ENCODE results near the gene SMURF1.
A peak's percentile ranks its signal among the peaks of the same experiment; 100 is the strongest.

SMURF1 gene

DNA sequence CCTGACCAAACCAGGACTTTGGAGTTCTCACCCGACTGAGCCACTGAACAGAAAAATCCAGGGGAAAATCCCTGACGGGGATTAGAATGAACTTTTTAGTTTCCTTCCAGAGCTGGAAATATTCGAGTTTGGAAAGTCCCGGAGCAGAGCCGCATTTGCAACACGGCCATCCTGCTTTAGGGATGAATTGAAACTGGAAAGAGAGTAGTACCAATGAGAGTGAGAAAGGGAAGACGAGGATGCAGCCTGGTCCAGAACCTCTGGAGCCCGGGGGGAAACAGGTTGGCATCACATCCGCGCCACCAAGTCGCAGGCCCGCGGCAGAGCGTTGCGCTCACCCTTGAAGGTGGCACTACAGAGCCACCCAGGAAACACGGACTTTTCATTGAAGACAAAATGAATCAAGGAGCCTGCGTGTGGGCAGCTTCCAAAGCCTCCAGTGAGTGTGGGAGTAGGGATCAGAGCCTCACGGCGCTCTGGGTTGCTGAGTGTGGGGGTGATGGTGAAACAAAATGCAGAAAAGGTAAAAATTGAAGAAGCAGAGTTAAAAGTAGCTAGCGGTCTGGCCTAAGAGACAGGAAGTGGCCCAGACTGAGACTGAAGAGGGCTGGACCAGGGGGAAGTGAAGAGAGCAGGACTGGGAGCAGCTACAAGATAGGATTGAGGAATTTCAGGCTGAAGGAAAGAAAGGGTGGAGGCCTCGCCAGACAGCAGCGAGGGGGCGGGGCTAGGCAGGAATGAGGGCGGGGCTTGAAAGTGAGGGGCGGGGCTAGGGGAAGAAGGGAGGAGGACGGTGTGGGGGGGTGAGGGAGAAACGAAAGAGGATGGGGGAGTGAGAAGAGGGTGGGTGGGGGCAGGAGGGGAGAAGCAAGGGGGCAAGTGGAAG is 1.8 kb downstream of the SMURF1 start:
- DNase-seq, result peak; percentile 61 to 78 (median 71)

DNA sequence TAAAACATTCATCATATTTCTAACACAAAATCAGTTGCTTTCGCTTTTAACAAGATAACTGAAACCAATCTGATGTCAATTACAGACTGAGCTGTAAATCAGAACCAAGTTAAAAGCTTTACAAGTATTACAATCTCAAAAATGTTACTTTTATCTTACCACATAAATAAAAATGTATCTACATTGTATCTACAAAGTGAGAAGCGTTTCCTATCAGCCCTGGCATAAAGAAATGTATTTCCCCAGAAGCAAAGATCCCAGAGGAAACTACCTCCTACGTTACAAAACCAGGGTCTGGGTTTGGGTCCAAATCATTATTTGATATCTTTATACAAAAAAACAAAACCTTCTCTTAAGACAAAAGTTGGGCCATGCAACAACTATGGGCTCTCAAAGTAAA is 2.6 kb downstream of the SMURF1 start:
- DNase-seq, result peak in 3 of 6 experiments; percentile 39 to 55 (median 47)

GRCh38 chr7:99140813-99141212 is 3.1 kb downstream of the SMURF1 start:
- DNase-seq, result no peak

DNA sequence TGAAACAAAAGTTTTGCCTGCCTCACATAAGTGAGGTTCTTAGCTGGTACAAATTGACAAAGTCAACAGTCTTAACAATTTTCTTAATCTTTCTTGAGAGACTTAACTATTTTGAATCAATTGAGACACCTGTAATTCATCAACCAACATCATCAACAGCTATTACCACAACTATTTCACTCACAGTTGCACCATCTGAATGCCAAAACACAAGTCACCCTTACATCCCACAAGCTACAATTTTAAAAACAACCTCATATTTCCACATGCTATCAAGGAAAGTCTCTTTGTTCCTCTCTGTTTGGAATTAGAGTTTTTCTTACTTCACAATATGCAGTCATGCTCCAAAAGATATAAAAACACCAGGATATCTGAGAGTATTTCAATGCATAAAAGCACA is 4.9 kb downstream of the SMURF1 start:
- DNase-seq, result no peak

- DNase-seq, result no peak
Observed at GRCh38 chr7:99137411-99138180, 6.3 kb downstream of the SMURF1 start.

- DNase-seq, result no peak
Observed at GRCh38 chr7:99135938-99136337, 8.0 kb downstream of the SMURF1 start.

DNA sequence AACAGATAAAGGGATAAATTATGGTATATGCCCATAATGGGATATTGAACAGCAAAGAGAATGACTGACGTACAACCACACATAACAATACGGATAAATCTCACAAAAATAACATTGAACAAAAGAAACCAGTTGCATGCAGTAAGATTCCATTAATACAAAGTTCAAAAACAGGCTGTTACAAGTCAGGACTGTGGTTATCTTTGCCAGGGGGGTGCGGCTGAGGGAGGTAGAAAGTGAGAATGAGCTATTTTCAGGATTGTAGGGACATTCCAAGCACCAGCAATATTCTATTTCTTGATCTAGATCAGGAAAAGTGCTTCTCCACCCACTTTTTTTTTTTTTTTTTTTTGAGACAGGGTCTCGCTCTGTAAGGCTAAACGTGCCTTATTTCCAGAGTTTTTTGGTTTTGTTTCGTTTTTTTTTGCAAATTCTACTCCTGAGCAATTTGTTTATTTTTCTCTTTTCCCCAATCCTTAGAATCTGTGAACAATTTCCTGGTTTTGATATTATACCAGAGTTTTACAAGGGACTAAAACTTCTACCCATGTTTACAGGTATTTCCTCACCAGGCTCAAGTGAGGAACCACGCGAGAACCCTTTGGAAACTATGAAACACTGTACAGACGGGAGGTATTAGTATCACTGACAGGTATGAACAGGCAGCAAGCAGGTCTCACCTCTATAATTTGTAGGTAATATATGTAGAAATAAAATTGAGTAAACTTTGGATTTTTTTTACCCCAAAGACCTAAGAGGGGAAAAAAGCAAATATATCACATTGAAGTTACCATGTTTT is 9.9 kb downstream of the SMURF1 start:
- no peak for DNase-seq

DNA sequence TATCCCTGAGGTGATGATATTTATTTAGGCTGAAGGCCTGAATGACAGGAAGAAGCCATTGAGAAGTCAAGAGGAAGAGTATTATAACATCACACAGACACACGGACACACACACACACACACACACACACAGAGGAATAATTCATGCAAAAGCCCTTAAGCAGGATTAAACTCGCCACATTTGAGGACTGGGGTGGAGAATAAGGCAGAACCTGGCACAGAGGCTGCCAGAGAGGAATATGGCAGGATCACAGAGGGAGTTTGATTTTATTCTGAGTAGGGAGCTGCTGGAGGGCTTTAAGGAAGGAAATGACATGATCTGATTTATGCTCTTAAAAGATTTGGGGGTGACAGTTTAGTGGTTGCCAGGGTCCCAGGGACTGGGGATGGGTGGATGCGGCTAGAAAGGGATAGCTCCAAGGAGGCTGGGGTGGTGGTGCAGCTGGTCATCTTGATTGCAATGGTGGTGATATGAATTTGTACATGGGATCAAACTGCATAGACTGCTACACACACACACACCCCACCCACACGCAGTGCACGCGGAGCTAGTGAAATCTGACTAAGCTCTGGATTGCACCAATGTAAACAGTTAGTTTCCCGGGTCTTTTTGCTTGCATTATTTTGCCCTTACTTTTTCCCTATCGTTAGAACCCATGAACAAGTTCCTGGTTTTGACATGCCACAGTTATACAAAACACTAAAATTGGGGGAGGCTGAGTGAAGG is 11.2 kb downstream of the SMURF1 start:
- DNase-seq, result no peak

GRCh38 chr7:99131290-99131689 is 12.6 kb downstream of the SMURF1 start:
- no peak for DNase-seq

DNA sequence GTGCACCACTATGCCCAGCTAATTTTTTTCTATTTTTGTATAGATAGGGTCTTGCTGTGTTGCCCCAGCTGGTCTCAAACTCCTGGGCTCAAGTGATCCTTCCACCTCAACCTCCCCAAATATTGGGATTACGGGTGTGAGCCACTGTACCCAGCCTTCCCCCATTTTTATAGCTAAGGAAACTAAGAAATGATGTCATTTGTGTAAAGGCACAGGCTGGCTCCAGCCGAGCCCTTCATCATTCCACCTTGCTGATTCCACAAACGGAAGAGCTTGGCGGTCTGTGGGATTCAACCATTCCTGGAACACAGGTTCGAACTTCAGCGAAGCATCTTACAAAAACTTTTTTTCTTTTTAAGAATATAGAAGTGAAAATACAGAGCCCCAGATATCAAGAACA is 14.4 kb downstream of the SMURF1 start:
- DNase-seq, result no peak

DNA sequence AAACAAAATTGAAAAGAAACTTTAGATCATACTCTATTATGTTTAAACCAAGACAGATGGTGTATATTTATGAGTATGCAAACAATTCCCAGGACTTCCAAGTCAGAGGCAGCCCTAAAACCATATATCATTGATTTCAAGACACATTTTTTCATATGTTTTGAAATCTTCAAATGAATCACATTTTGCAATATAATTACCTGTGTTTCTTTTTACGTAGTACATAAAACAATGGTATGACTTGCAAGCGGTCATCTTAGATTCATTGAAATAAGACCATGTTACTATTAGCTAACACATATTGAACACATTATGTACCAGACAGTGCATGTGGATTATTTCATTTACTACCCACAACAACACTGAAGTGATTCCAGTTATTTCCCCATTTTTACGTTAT is 14.9 kb downstream of the SMURF1 start:
- no peak for DNase-seq

GRCh38 chr7:99128076-99128950 is 15.6 kb downstream of the SMURF1 start:
- no peak for DNase-seq

- DNase-seq, result no peak
Observed at GRCh38 chr7:99127636-99128035, 16.3 kb downstream of the SMURF1 start.

DNA sequence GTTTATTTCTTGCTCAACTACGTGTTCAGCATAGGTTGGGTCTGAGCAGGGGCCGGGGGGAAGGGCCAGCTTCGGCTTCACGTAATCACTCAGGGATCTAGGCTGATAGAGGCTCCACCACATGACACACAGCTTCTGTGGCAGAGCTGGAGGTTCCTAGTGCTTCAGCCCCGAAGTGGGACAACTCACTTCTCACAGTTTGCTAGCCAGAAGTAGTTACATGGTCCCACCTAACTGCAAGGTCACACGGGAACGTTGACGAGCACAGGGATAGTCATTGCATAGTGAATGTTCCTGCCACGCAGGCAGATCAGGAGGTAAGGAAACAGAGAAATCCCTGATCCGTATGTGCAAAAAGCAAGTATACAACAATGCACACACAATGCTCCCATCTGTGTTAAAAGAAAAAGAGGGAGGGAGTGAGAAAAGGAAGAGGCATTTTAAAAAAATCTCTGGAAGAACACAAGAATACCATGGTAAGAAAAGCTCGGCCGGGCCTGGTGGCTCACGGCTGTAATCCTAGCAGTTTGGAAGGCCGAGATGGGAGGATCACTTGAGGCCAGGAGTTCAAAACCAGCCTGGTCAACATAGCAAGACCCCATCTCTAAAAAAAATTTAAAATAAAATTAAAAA is 16.9 kb downstream of the SMURF1 start:
- DNase-seq, result no peak

DNA sequence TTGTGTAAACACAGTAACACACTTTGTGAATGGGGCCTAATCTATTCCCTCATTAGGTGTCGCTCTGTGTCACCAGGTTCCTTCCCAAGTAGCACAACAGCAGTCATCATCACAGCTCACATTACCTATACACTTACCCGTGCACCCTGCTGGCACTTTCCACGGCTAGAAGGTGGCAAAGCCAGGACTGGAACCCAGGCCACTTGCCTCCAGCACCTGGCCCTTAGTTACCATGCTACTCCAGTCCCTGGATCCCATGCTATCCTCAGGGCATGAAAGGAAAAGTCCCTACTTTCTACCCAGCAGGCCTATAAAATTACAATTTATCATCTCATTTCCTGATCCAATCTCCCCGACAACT is 18.4 kb downstream of the SMURF1 start:
- no peak for DNase-seq

DNA sequence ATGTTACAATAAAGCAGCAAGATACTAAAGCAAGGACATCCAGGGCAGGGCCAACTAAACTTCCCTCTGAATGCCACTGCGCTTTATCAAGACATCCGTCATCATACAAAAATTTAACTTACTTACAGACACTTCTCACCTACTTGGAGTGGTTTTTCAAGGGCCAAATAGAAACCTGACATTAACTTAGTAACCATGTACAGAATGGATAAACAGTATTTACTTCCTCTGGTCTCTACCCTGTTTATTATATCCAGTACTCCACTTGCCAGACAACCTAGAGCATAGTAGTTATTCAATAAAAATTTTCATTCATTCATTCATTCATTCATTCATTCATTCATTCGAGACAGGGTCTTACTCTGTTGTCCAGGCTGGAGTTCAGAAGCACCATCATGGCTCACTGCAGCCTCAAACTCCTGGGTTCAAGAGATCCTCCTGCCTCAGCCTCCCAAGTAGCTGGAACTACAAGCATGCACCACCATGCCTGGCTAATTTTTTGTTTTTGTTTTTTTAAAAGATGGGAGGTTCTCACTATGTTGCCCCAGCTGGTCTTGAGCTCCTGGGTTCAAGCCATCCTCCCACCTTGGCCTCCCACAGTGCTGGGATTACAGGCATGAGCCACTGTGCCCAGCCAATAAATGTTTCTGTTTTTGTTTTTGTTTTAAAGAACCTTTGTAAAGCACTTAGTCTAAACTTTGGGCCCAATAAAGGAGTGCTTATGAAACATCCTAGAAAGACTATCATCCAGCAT is 19.0 kb downstream of the SMURF1 start:
- DNase-seq, result no peak

DNA sequence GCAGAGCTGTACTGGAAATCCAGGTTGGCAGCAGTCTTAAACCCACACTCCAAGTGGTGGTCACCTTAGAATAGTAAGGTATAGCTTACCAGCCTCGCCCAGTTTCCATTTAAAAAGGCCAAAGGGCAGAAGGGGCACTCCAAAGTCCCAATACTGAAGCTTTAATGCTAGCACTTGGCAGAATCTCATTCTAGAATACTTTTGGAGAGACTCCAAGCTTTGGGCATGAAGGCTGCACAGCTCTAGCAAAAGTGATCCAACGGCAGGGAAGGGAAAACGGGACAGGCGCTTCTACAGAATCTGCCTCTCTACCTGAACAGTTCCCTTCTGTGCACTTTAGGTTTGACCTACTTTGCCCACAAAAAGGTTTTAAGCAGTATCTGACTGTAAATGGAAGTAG is 19.7 kb downstream of the SMURF1 start:
- no peak for DNase-seq

DNA sequence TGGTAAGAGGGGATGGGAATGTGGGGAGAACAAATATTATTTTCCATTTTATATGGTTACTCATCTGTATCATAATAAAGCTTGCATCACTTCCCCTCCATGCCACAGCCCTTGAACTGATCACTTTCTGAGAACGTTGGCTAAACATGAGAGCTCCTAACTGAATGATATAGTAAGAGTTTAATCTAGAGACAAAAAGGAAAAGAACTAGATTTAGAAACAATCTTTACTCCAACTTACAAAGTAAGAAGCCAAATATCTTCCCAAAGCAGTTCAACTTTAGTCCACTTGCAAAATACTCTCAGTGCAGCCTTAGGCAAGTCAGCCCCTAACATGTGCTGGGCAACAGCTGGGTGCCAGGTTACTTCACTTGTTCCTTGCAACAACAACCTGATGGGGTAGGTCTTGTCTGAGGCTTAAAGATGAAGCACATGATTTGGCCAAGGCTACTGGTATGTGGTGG is 20.3 kb downstream of the SMURF1 start:
- no peak for DNase-seq

- DNase-seq, result no peak
Observed at GRCh38 chr7:99122762-99123161, 21.1 kb downstream of the SMURF1 start.

- no peak for DNase-seq
Observed at GRCh38 chr7:99121496-99122021, 22.3 kb downstream of the SMURF1 start.

Measured in stimulated activated naive CD4-positive, alpha-beta T cell (primary cell).